Neuronal stem cell (in vitro differentiated cells): Measurements from ENCODE around the gene CCNDBP1.
A peak's percentile ranks its signal among the peaks of the same experiment; 100 is the strongest.

Experiments used
- DNase-seq: peaks from one replicate; pipeline ENCODE4 v3.0.0-alpha.2; 2013; ENCODE audit warnings: low spot score
- H2AFZ ChIP-seq: one replicate; pipeline ENCODE4 v1.6.1; 2013; ENCODE audit warnings: mild to moderate bottlenecking, low read length, inconsistent platforms
- H2AK5ac ChIP-seq: 2 replicates; pipeline ENCODE4 v1.6.1; 2013; ENCODE audit warnings: low read depth, mild to moderate bottlenecking, inconsistent platforms, low read length, moderate library complexity, mixed read lengths
- H2BK120ac ChIP-seq: 2 replicates; pipeline ENCODE4 v1.6.1; 2013; ENCODE audit warnings: low read depth, mild to moderate bottlenecking, inconsistent platforms, low read length, moderate library complexity, mixed read lengths
- H2BK12ac ChIP-seq: one replicate; pipeline ENCODE4 v1.6.1; 2013; ENCODE audit warnings: low read length, inconsistent platforms
- H2BK15ac ChIP-seq: 2 replicates; pipeline ENCODE4 v1.6.1; 2013; ENCODE audit warnings: mild to moderate bottlenecking, low read length, inconsistent platforms, mixed read lengths
- H2BK5ac ChIP-seq: one replicate; pipeline ENCODE4 v1.6.1; 2013; ENCODE audit warnings: inconsistent platforms, mild to moderate bottlenecking, low read length, moderate library complexity
- H3K14ac ChIP-seq: one replicate; pipeline ENCODE4 v1.6.1; 2013; ENCODE audit warnings: low read length, inconsistent platforms
- H3K18ac ChIP-seq: 2 replicates; pipeline ENCODE4 v1.6.1; 2013; ENCODE audit warnings: low read length, inconsistent platforms
- H3K23ac ChIP-seq: 2 replicates; pipeline ENCODE4 v1.6.1; 2013; ENCODE audit warnings: low read depth, mild to moderate bottlenecking, mixed read lengths, low read length, inconsistent platforms; ENCODE audit not compliant: poor library complexity
- H3K27ac ChIP-seq: replicated peaks from 3 replicates; pipeline ENCODE4 v1.5.1; 2013; ENCODE audit warnings: low read length, inconsistent platforms
- H3K27me3 ChIP-seq, 3 experiments: 2 replicates each; pipeline ENCODE4 v1.6.1; 2013; ENCODE audit warnings: low read length in 3 of 3, mild to moderate bottlenecking in 2 of 3, inconsistent platforms in 1 of 3, low read depth in 1 of 3, mixed read lengths in 1 of 3, moderate library complexity in 1 of 3; ENCODE audit not compliant: control insufficient read depth in 3 of 3, insufficient read depth in 3 of 3
- H3K36me3 ChIP-seq, 2 donors: replicated peaks in 1 of 2; 2 replicates each; pipeline ENCODE4 v1.6.1; 2013; ENCODE audit warnings: low read length in 2 of 2; ENCODE audit not compliant: control insufficient read depth in 2 of 2, insufficient read depth in 2 of 2
- H3K4ac ChIP-seq: 2 replicates; pipeline ENCODE4 v1.6.1; 2013; ENCODE audit warnings: inconsistent platforms, mild to moderate bottlenecking, low read length, moderate library complexity
- H3K4me1 ChIP-seq, 2 donors: 1 replicate in 1 of 2; 2 replicates in 1 of 2; pipeline ENCODE4 v1.6.1; 2013; ENCODE audit warnings: low read length in 2 of 2, low read depth in 1 of 2; ENCODE audit not compliant: control insufficient read depth in 2 of 2, insufficient read depth in 1 of 2
- H3K4me2 ChIP-seq: one replicate; pipeline ENCODE4 v1.6.1; 2013; ENCODE audit warnings: mild to moderate bottlenecking, low read length, inconsistent platforms; ENCODE audit not compliant: insufficient read depth, poor library complexity, severe bottlenecking
- H3K4me3 ChIP-seq, 2 donors: 2 replicates each; pipeline ENCODE4 v1.5.1; 2013; ENCODE audit warnings: low read length in 2 of 2, mild to moderate bottlenecking in 2 of 2, inconsistent platforms in 1 of 2, moderate library complexity in 1 of 2
- H3K79me1 ChIP-seq: one replicate; pipeline ENCODE4 v1.6.1; 2013; ENCODE audit warnings: low read depth, mild to moderate bottlenecking, inconsistent platforms, low read length, moderate library complexity
- H3K9ac ChIP-seq: one replicate; pipeline ENCODE4 v1.6.1; 2013; ENCODE audit warnings: mild to moderate bottlenecking, low read depth, low read length, inconsistent platforms; ENCODE audit not compliant: poor library complexity
- H3K9me3 ChIP-seq, 2 donors: replicated peaks in 1 of 2; 2 replicates each; pipeline versions ENCODE3 to v1.6.1; 2013; ENCODE audit warnings: low read length in 2 of 2, mild to moderate bottlenecking in 2 of 2, inconsistent platforms in 1 of 2, low read depth in 1 of 2, mixed read lengths in 1 of 2, moderate library complexity in 1 of 2; ENCODE audit not compliant: control insufficient read depth in 2 of 2, insufficient read depth in 1 of 2
- H4K8ac ChIP-seq: one replicate; pipeline ENCODE4 v1.6.1; 2013; ENCODE audit warnings: low read depth, mild to moderate bottlenecking, inconsistent platforms, low read length, moderate library complexity
- H4K91ac ChIP-seq: one replicate; pipeline ENCODE4 v1.6.1; 2013; ENCODE audit warnings: low read length, low read depth, mild to moderate bottlenecking, inconsistent platforms; ENCODE audit not compliant: poor library complexity
- WGBS, 2 donors: extraction: QIAGEN DNeasy Blood & Tissue Kit; methylation state at CpG; one replicate each; pipeline ENCODE4 v1.1.7; 2013; ENCODE audit warnings: missing lambda C conversion rate in 2 of 2, mixed read lengths in 1 of 2; ENCODE audit not compliant: insufficient read length in 2 of 2, insufficient replicate concordance in 1 of 2; ENCODE audit errors: extremely low coverage in 2 of 2; 5-methylcytosine and 5-hydroxymethylcytosine counted together

CCNDBP1 gene

GRCh38 chr15:43198992-43199391, 13.8 kb downstream of the CCNDBP1 start:
- Histone ChIP-seq H2BK12ac (no peak overlapping the region), H3K9ac (no peak overlapping the region), H2BK5ac (no peak overlapping the region), H3K4me3 (no peak overlapping the region), H3K14ac (no peak overlapping the region), H2AFZ (no peak overlapping the region), H3K36me3 (peaks cover 3 to 26% of the 10 kb centered on the region in 2 donors), H4K8ac (no peak overlapping the region), H3K4me2 (no peak overlapping the region), H3K27ac (no peak overlapping the region), H2BK120ac (no peak overlapping the region), H3K4me1 (peaks cover 0 to 1% of the 10 kb centered on the region in 2 donors), H3K4ac (no peak overlapping the region), H4K91ac (no peak overlapping the region), H3K9me3 (no peaks in the 10 kb centered on the region), H3K18ac (no peak overlapping the region), H2AK5ac (no peak overlapping the region), H3K27me3 (peaks cover 0 to 3% (median 0%) of the 10 kb centered on the region in 3 experiments), H3K79me1 (no peaks in the 10 kb centered on the region), H2BK15ac (no peak overlapping the region), H3K23ac (no peak overlapping the region)
- DNase-seq = no peak
- no CpG with 5 or more reads among the region's 3 CpGs for WGBS, 2 donors

DNA sequence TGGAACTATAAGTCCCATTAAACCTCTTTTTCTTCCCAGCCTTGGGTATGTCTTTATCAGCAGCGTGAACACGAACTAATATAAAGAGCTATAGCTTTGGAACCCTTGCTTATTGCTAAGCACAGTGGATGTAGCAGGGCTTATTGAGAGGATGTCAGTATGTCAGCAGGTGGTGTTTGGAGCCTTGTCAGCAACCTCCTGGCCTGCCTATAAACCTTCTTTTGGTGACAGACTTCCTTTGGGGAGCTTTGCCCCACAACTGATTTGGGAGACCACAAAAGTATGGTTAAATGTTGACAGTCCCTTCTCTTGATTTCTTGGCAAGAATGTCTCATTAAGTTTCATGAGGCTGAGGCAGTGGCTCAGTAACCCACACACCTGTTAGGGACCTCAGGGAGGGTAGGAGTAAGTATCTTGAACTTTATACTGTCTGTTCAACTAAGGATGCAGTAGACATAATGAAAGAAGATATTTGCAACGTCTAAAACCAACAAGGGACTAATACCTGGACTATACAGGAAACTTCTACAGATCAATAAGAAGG, 14.8 kb downstream of the CCNDBP1 start:
- Histone ChIP-seq H2BK120ac (no peak overlapping the region), H2BK5ac (no peak overlapping the region), H3K14ac (no peak overlapping the region), H3K18ac (no peak overlapping the region), H3K27me3 (peaks cover 0 to 3% (median 0%) of the 10 kb centered on the region in 3 experiments), H3K9ac (no peak overlapping the region), H3K23ac (no peak overlapping the region), H2AFZ (no peak overlapping the region), H3K79me1 (no peaks in the 10 kb centered on the region), H3K27ac (no peak overlapping the region), H3K4me1 (peaks cover 0 to 3% of the 10 kb centered on the region in 2 donors), H4K91ac (no peak overlapping the region), H3K36me3 (peaks cover 0 to 16% of the 10 kb centered on the region in 2 donors), H3K9me3 (no peaks in the 10 kb centered on the region), H4K8ac (no peak overlapping the region), H3K4ac (no peak overlapping the region), H2BK15ac (no peak overlapping the region), H2AK5ac (no peak overlapping the region), H3K4me3 (no peak overlapping the region), H2BK12ac (no peak overlapping the region), H3K4me2 (no peak overlapping the region)
- no peak for DNase-seq
- no CpG with 5 or more reads among the region's 3 CpGs for WGBS, 2 donors

GRCh38 chr15:43204016-43204901, 19.1 kb downstream of the CCNDBP1 start:
- Histone ChIP-seq H3K36me3 (no peaks in the 10 kb centered on the region), H2AFZ (peak overlapping the region; percentile 51), H3K23ac (no peak overlapping the region), H4K8ac (no peak overlapping the region), H4K91ac (no peak overlapping the region), H2BK120ac (no peak overlapping the region), H3K14ac (no peak overlapping the region), H3K4me1 (peaks cover 0 to 3% of the 10 kb centered on the region in 2 donors), H2AK5ac (no peak overlapping the region), H3K4ac (no peak overlapping the region), H3K79me1 (no peaks in the 10 kb centered on the region), H3K4me2 (no peak overlapping the region), H3K9me3 (no peaks in the 10 kb centered on the region), H3K4me3 (no peak overlapping the region), H2BK15ac (no peak overlapping the region), H2BK12ac (no peak overlapping the region), H2BK5ac (no peak overlapping the region), H3K27me3 (peaks cover 0 to 35% (median 0%) of the 10 kb centered on the region in 3 experiments), H3K18ac (no peak overlapping the region), H3K9ac (no peak overlapping the region), H3K27ac (no peak overlapping the region)
- WGBS, 2 donors = no CpG with 5 or more reads among the region's 8 CpGs
- no peak for DNase-seq

GRCh38 chr15:43206054-43206453, 20.9 kb downstream of the CCNDBP1 start:
- no peak overlapping the region for H3K4ac ChIP-seq
- no peak overlapping the region for H4K8ac ChIP-seq
- no peak overlapping the region for H4K91ac ChIP-seq
- no peaks in the 10 kb centered on the region for H3K9me3 ChIP-seq
- H3K4me2 ChIP-seq = no peak overlapping the region
- H2AFZ ChIP-seq = no peak overlapping the region
- H2BK120ac ChIP-seq = no peak overlapping the region
- H3K36me3 ChIP-seq = no peaks in the 10 kb centered on the region
- H3K14ac ChIP-seq = no peak overlapping the region
- peaks cover 0 to 50% (median 0%) of the 10 kb centered on the region in 3 experiments for H3K27me3 ChIP-seq
- no peak overlapping the region for H3K18ac ChIP-seq
- H2BK12ac ChIP-seq = no peak overlapping the region
- no peak for DNase-seq
- H3K9ac ChIP-seq = no peak overlapping the region
- H3K4me3 ChIP-seq = no peak overlapping the region
- H2AK5ac ChIP-seq = no peak overlapping the region
- no peaks in the 10 kb centered on the region for H3K79me1 ChIP-seq
- no peak overlapping the region for H2BK5ac ChIP-seq
- no peak overlapping the region for H3K23ac ChIP-seq
- no CpG with 5 or more reads among the region's 5 CpGs for WGBS, 2 donors
- no peak overlapping the region for H2BK15ac ChIP-seq
- H3K27ac ChIP-seq = no peak overlapping the region
- peaks cover 0 to 3% of the 10 kb centered on the region in 2 donors for H3K4me1 ChIP-seq
